K562 (cell line): ENCODE measurements around the gene SHANK1.

ENCODE experiments used
- BHLHE40 ChIP-seq: IDR thresholded peaks from 2 replicates; pipeline ENCODE4 v1.6.1; 2011; ENCODE audit warnings: low read length, improper control_type of control experiment
- CTCF ChIP-seq, 3 experiments: IDR thresholded peaks in 2 of 3; conservative IDR thresholded peaks in 1 of 3; 2 replicates each; pipeline ENCODE4 v1.5.1; 2011 to 2012; ENCODE audit warnings: low read length in 3 of 3, mild to moderate bottlenecking in 3 of 3, control low read depth in 2 of 3, improper control_type of control experiment in 1 of 3, inconsistent platforms in 1 of 3, low read depth in 1 of 3, mixed read lengths in 1 of 3, moderate library complexity in 1 of 3; ENCODE audit not compliant: insufficient read depth in 2 of 3
- E2F6 ChIP-seq, 2 experiments: IDR thresholded peaks; 2 replicates each; pipeline ENCODE4 v1.6.1; 2011; ENCODE audit warnings: borderline replicate concordance in 1 of 2, control low read depth in 1 of 2, low read depth in 1 of 2, low read length in 1 of 2, mild to moderate bottlenecking in 1 of 2, mixed read lengths in 1 of 2, moderate library complexity in 1 of 2; ENCODE audit not compliant: insufficient read depth in 1 of 2, insufficient read length in 1 of 2, poor library complexity in 1 of 2, severe bottlenecking in 1 of 2; ENCODE audit errors: extremely low read depth in 1 of 2
- EGR1 ChIP-seq: fragments of 450-650 bp; conservative IDR thresholded peaks from 2 replicates; pipeline ENCODE4 v1.6.1; 2017; ENCODE audit warnings: mild to moderate bottlenecking
- EZH2 ChIP-seq: IDR thresholded peaks from 2 replicates; pipeline ENCODE4 v1.6.1; 2012; ENCODE audit warnings: low read depth, mild to moderate bottlenecking, inconsistent platforms, low read length, borderline replicate concordance
- FOXA1 ChIP-seq: fragments of 450-650 bp; IDR thresholded peaks from 2 replicates; pipeline ENCODE4 v1.6.1; 2016; ENCODE audit warnings: mild to moderate bottlenecking, borderline replicate concordance
- JUN ChIP-seq, 2 experiments: sonication (generic) in 1 of 2; formaldehyde crosslinking in 1 of 2; IDR thresholded peaks; 2 replicates each; pipeline versions ENCODE4 v1.6.1 to v1.8.0; 2012 to 2022; ENCODE audit warnings: borderline replicate concordance in 2 of 2, mild to moderate bottlenecking in 2 of 2, improper control_type of control experiment in 1 of 2, low read depth in 1 of 2, low read length in 1 of 2, missing genetic modification reagents in 1 of 2
- NR3C1 ChIP-seq: sonication (generic); formaldehyde crosslinking; IDR thresholded peaks from 2 replicates; pipeline ENCODE4 v1.8.1; 2022; ENCODE audit warnings: missing genetic modification reagents
- PHB2 ChIP-seq: fragments of 450-650 bp; IDR thresholded peaks from 2 replicates; pipeline ENCODE4 v1.6.1; 2017; ENCODE audit warnings: low read depth
- TAF1 ChIP-seq: IDR thresholded peaks from 2 replicates; pipeline ENCODE4 v1.6.1; 2011; ENCODE audit warnings: mild to moderate bottlenecking, low read length, moderate library complexity; ENCODE audit not compliant: insufficient read depth, control insufficient read depth, severe bottlenecking; ENCODE audit errors: extremely low read depth
- TBP ChIP-seq: optimal IDR thresholded peaks from 2 replicates; pipeline ENCODE3; 2011; ENCODE audit warnings: low read depth, low read length, improper control_type of control experiment
- ZBTB2 ChIP-seq: fragments of 450-650 bp; IDR thresholded peaks from 2 replicates; pipeline ENCODE4 v1.6.1; 2016; ENCODE audit warnings: antibody characterized with exemption

GRCh38 chr19:50702871-50703829 is 16.5 kb downstream of the SHANK1 start:
- TF ChIP-seq E2F6 (IDR thresholded peaks at IDR 0.05; ENCODE audit: borderline replicate concordance in 1 of 2, extremely low read depth in 1 of 2, insufficient read depth in 1 of 2, insufficient read length in 1 of 2, low read depth in 1 of 2, low read length in 1 of 2, poor library complexity in 1 of 2, severe bottlenecking in 1 of 2) (no peak), JUN (IDR thresholded peaks at IDR 0.05; ENCODE audit: borderline replicate concordance, low read depth, low read length) (no peak), JUN (CRISPR knock-in tag; IDR thresholded peaks at IDR 0.05; ENCODE audit: borderline replicate concordance) (no peak), ZBTB2 (no peak), CTCF (IDR thresholded peaks at IDR 0.05 in 2 of 3, conservative IDR thresholded peaks at IDR 0.05 in 1 of 3; ENCODE audit: insufficient read depth in 2 of 3, low read depth in 1 of 3, low read length in 3 of 3) (no peak), BHLHE40 (no peak), EGR1 (0 out of 2 replicates have a peak, but pooled peaks have one; percentile 18), TBP (no peak), FOXA1 (no peak), PHB2 (no peak), EZH2 (no peak), NR3C1 (CRISPR knock-in tag) (no peak), TAF1 (no peak)
